Sigmoid colon (tissue), 4 donors: ENCODE measurements around the gene IMMP2L.

Experiments
- EP300 ChIP-seq, 4 donors: sonication (generic); formaldehyde crosslinking; IDR thresholded peaks; one replicate each; pipeline ENCODE4 v1.6.1; 2017; ENCODE audit warnings: antibody characterized with exemption in 4 of 4
- POLR2A ChIP-seq, 2 donors: fragments of 450-650 bp; IDR thresholded peaks; one replicate each; pipeline ENCODE4 v1.6.1; 2016; ENCODE audit warnings: antibody characterized with exemption in 2 of 2, mild to moderate bottlenecking in 2 of 2, moderate library complexity in 2 of 2
- POLR2AphosphoS5 ChIP-seq, 4 donors: sonication (generic); formaldehyde crosslinking; IDR thresholded peaks; one replicate each; pipeline ENCODE4 v1.6.1; 2017; ENCODE audit warnings: antibody characterized with exemption in 4 of 4
- TF ChIP-seq, protein P1 (sequence below), 4 experiments: fragments of 450-650 bp in 3 of 4; fragments of 200-600 bp in 1 of 4; IDR thresholded peaks; one replicate each; pipeline ENCODE4 v1.5.1; 2016 to 2019; ENCODE audit warnings: antibody characterized with exemption in 4 of 4, mild to moderate bottlenecking in 3 of 4, moderate library complexity in 2 of 4

DNA sequence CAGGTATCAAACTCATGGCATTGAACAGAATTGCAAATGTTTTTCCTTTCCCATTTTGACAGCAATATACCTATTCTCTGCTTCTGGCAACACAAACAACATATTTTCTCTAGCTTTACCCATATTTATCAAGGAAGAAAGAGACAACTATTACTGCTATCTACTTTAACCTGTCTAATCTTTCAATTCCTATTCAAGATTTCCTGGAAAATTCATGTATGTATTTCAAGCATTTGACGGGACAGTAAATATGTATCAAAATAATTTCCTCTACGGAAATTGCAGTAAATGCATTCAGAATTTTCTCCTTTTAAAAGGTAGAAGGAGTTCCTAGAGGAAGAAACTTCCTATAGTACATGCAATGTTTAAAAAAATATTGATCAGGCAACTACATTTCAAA, 650.7 kb downstream of the IMMP2L start:
- TF ChIP-seq, protein P1, sequence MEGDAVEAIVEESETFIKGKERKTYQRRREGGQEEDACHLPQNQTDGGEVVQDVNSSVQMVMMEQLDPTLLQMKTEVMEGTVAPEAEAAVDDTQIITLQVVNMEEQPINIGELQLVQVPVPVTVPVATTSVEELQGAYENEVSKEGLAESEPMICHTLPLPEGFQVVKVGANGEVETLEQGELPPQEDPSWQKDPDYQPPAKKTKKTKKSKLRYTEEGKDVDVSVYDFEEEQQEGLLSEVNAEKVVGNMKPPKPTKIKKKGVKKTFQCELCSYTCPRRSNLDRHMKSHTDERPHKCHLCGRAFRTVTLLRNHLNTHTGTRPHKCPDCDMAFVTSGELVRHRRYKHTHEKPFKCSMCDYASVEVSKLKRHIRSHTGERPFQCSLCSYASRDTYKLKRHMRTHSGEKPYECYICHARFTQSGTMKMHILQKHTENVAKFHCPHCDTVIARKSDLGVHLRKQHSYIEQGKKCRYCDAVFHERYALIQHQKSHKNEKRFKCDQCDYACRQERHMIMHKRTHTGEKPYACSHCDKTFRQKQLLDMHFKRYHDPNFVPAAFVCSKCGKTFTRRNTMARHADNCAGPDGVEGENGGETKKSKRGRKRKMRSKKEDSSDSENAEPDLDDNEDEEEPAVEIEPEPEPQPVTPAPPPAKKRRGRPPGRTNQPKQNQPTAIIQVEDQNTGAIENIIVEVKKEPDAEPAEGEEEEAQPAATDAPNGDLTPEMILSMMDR (IDR thresholded peaks at IDR 0.05) = no peak
- TF ChIP-seq POLR2A (IDR thresholded peaks at IDR 0.05) = no peak
- TF ChIP-seq EP300 (IDR thresholded peaks at IDR 0.05) = no peak
- TF ChIP-seq POLR2AphosphoS5 (IDR thresholded peaks at IDR 0.05) = no peak
